OCI-LY7 (cell line): ENCODE results near the gene EPHA6.

Source experiments
- CTCF ChIP-seq: fragments of 200-600 bp; sonication (generic); conservative IDR thresholded peaks from 2 replicates; pipeline ENCODE4 v1.5.1; 2014; ENCODE audit warnings: mild to moderate bottlenecking, antibody characterized with exemption, low read length, moderate library complexity, mixed read lengths
- EZH2phosphoT487 ChIP-seq: fragments of 200-600 bp; sonication (generic); IDR thresholded peaks from 2 replicates; pipeline ENCODE4 v1.6.1; 2018; ENCODE audit warnings: low read depth, borderline replicate concordance, mild to moderate bottlenecking, mixed run types, antibody characterized with exemption, low read length, moderate library complexity, mixed read lengths

DNA sequence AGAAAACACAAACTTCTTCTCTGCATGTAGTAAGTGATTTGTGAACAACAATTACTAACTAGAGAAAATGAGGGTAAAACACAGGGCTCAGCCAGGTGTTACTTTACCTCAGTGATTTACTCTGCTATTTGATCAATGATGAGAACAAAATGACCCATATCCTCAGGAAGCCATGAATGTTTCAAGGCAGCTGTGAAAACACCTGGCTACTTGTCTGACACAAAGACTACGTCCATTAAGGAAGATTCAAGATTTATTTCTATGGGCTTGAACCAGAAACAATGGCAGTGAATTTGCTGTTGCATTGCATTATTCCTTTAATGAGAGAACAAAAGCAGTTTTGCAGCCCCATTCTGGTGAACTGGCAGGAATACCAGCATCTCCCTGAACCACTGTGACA is 575.5 kb downstream of the EPHA6 start:
- TF ChIP-seq CTCF (no peak), EZH2phosphoT487 (no peak)
